Measurements from ENCODE around the gene RAVER1. TPM values are rescaled to one million over a fixed set of nuclear protein-coding genes. Genes with fewer than 3 reads are reported as not detected.

The RAVER1 gene
- total and polyA plus RNA-seq, 2 donors (not counting 3 experiments of a cell fraction or from before 2014, with no cell fraction given): 5.2 to 47.6 TPM

GRCh38 chr19:10292206-10292788 is 41.0 kb downstream of the RAVER1 start:
- H3K9me3 ChIP-seq (replicated peaks; ENCODE audit: control insufficient read depth, insufficient read depth, low read length): no peaks in the 10 kb centered on the region
- intact Hi-C loops (cut with micrococcal nuclease): no loop called here
- no peaks in the 10 kb centered on the region for H4K20me1 ChIP-seq (replicated peaks; ENCODE audit: control insufficient read depth, extremely low read depth, insufficient read depth, low read length)
- H3K27me3 ChIP-seq (ENCODE audit: control insufficient read depth in 2 of 2, insufficient read depth in 2 of 2, low read length in 2 of 2): peaks cover 54 to 71% of the 10 kb centered on the region in 2 experiments
- H3K4me1 ChIP-seq (ENCODE audit: control insufficient read depth, extremely low read depth, insufficient read depth, low read length): peaks cover 25% of the 10 kb centered on the region
- no peak overlapping the region for H3K4me3 ChIP-seq (replicated peaks in 1 of 3; ENCODE audit: insufficient read depth in 1 of 3, low read depth in 1 of 3, low read length in 3 of 3)
- dilution Hi-C loops (cut with MboI; ENCODE audit: extremely low pct_ligation_motif_present, low sequenced_read_pairs): no loop called here
- no peaks in the 10 kb centered on the region for H3K79me2 ChIP-seq (ENCODE audit: control insufficient read depth, insufficient read depth, low read length)
- no peaks in the 10 kb centered on the region for H3K36me3 ChIP-seq (ENCODE audit: control insufficient read depth in 2 of 2, extremely low read depth in 1 of 2, insufficient read depth in 2 of 2, low read length in 2 of 2)
- DNase-seq (ENCODE audit: low read depth, low spot score) (peak; percentile 48), FAIRE-seq (peak; percentile 57)
- H3K4me2 ChIP-seq (ENCODE audit: insufficient read depth, low read length): no peak overlapping the region
- no peak for TF ChIP-seq MAX (IDR thresholded peaks at IDR 0.05; ENCODE audit: insufficient read depth, insufficient read length)
- TF ChIP-seq GATA2 (IDR thresholded peaks at IDR 0.05; ENCODE audit: insufficient read depth, insufficient read length, low read depth, low read length): no peak
- TF ChIP-seq POLR2A (IDR thresholded peaks at IDR 0.05; ENCODE audit: low read depth, low read length): no peak
- TF ChIP-seq MYC (IDR thresholded peaks at IDR 0.05; ENCODE audit: low read depth, low read length): no peak
- TF ChIP-seq POLR2AphosphoS5 (IDR thresholded peaks at IDR 0.05; ENCODE audit: insufficient read depth, low read depth, low read length): no peak
- TF ChIP-seq EZH2 (IDR thresholded peaks at IDR 0.05; ENCODE audit: borderline replicate concordance, low read depth, low read length, severe bottlenecking): no peak
- no peak for TF ChIP-seq CTCF (IDR thresholded peaks at IDR 0.05; ENCODE audit: extremely low read depth in 1 of 2, insufficient read depth in 1 of 2, low read depth in 1 of 2, low read length in 2 of 2)
- no peak for TF ChIP-seq JUN (IDR thresholded peaks at IDR 0.05; ENCODE audit: borderline replicate concordance, insufficient read depth, insufficient read length, low read depth)
- TF ChIP-seq FOS (IDR thresholded peaks at IDR 0.05; ENCODE audit: borderline replicate concordance, insufficient read depth, low read length): no peak
- no peaks in the 10 kb centered on the region for H3K9me1 ChIP-seq (replicated peaks; ENCODE audit: control insufficient read depth, extremely low read depth, insufficient read depth, low read length)
- no TSS peak for BruUV-seq (replicated peaks)
- no peak overlapping the region for H2AFZ ChIP-seq (ENCODE audit: low read depth, low read length)
- H3K27ac ChIP-seq (ENCODE audit: insufficient read depth, low read depth, low read length): no peak overlapping the region
- ChIA-PET CTCF (interaction anchor here (0.8 to 3.2 kb wide), 7 partner anchors 13 to 96 kb away, joined by 3 to 18 read pairs (median 8); partner anchors contain the start of gene RAVER1), POLR2A (interaction anchor here (2.2 kb wide), 1 partner anchor 21 kb away, joined by 15 read pairs; the partner anchor contains the start of gene ICAM1)
- no peak overlapping the region for H3K9ac ChIP-seq (replicated peaks; ENCODE audit: extremely low read depth, insufficient read depth, low read length)

Data from endothelial cell of umbilical vein (primary cell).